ENCODE results near the gene CAPN7.
A peak's percentile ranks its signal among the peaks of the same experiment; 100 is the strongest.

CAPN7 gene

GRCh38 chr3:15204005-15204404 lies 2.0 kb upstream of the CAPN7 start:
- no peak for DNase-seq

- DNase-seq, result no peak
Measured at GRCh38 chr3:15205482-15205933, 538 bp upstream of the CAPN7 start.

- DNase-seq, result peak; percentile 5 to 19
Measured at GRCh38 chr3:15206662-15207576, 873 bp downstream of the CAPN7 start.

GRCh38 chr3:15207836-15208504 lies 1.9 kb downstream of the CAPN7 start:
- DNase-seq, result no peak

GRCh38 chr3:15211937-15212336 lies 5.9 kb downstream of the CAPN7 start:
- no peak for DNase-seq

- no peak for DNase-seq
Measured at GRCh38 chr3:15214758-15215157, 8.7 kb downstream of the CAPN7 start.

- no peak for DNase-seq
Measured at GRCh38 chr3:15215996-15216395, 9.9 kb downstream of the CAPN7 start.

- DNase-seq, result no peak
Measured at GRCh38 chr3:15216501-15216900, 10.5 kb downstream of the CAPN7 start.

- no peak for DNase-seq
Measured at GRCh38 chr3:15217011-15217671, 11.1 kb downstream of the CAPN7 start.

- no peak for DNase-seq
Measured at GRCh38 chr3:15217841-15218267, 11.8 kb downstream of the CAPN7 start.

GRCh38 chr3:15218689-15219088 lies 12.6 kb downstream of the CAPN7 start:
- no peak for DNase-seq

- DNase-seq, result no peak
Measured at GRCh38 chr3:15220056-15220455, 14.0 kb downstream of the CAPN7 start.

GRCh38 chr3:15220661-15221060 lies 14.6 kb downstream of the CAPN7 start:
- DNase-seq, result no peak

GRCh38 chr3:15221574-15222217 lies 15.7 kb downstream of the CAPN7 start:
- DNase-seq, result no peak

GRCh38 chr3:15223685-15224572 lies 17.9 kb downstream of the CAPN7 start:
- no peak for DNase-seq

- DNase-seq, result no peak
Measured at GRCh38 chr3:15228147-15228546, 22.1 kb downstream of the CAPN7 start.

GRCh38 chr3:15229262-15229661 lies 23.2 kb downstream of the CAPN7 start:
- no peak for DNase-seq

- peak; percentile 34 to 47 for DNase-seq
Measured at GRCh38 chr3:15241341-15241740, 35.3 kb downstream of the CAPN7 start.

GRCh38 chr3:15243822-15244482 lies 37.9 kb downstream of the CAPN7 start:
- no peak for DNase-seq

GRCh38 chr3:15246186-15246585 lies 40.1 kb downstream of the CAPN7 start:
- no peak for DNase-seq

- no peak for DNase-seq
Measured at GRCh38 chr3:15253023-15253697, 47.1 kb downstream of the CAPN7 start.

All from activated CD4-positive, alpha-beta T cell treated with anti-CD3 and anti-CD28 coated beads for 4 hours (primary cell).